ENCODE data around the gene TTLL13.

The TTLL13 gene

DNA sequence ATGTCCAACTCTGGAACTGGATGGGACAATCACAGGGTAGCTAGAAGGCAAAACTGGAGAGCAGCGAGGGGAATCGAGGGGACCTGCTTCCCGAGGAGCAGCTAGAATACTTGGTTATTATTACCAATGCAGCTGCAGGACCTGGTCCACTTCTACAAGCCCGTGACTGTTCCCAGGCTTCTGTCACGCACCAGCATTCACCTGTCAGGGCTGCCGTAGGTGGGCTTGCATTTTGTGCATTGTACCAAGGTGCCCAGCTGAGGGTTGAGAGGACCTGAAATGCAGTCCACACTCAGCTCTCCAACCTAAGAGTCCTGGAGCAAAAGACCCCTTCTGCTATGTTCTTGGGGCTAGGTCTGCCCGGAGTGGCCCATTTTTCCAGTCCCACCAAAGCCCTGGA is 45.9 kb upstream of the TTLL13 start:
- H3K4me3 ChIP-seq (ENCODE audit: low read depth, low read length) = no peak overlapping the region
- TF ChIP-seq CTCF (IDR thresholded peaks at IDR 0.05; ENCODE audit: insufficient read depth, low read depth, low read length, missing control alignments) = no peak
- DNase-seq (ENCODE audit: low read depth) = no peak

GRCh38 chr15:90203922-90204321 is 45.4 kb upstream of the TTLL13 start:
- no peak for TF ChIP-seq CTCF (IDR thresholded peaks at IDR 0.05; ENCODE audit: insufficient read depth, low read depth, low read length, missing control alignments)
- no peak for DNase-seq (ENCODE audit: low read depth)

GRCh38 chr15:90205050-90205848 is 44.1 kb upstream of the TTLL13 start:
- H3K4me3 ChIP-seq (ENCODE audit: low read depth, low read length) = no peak overlapping the region
- no peak for TF ChIP-seq CTCF (IDR thresholded peaks at IDR 0.05; ENCODE audit: insufficient read depth, low read depth, low read length, missing control alignments)

More at GRCh38 chr15:90203922-90204321, 45.4 kb upstream of the TTLL13 start:
- no peak overlapping the region for H3K4me3 ChIP-seq (ENCODE audit: low read depth, low read length)

GRCh38 chr15:90205886-90206285 is 43.5 kb upstream of the TTLL13 start:
- no peak overlapping the region for H3K4me3 ChIP-seq (ENCODE audit: low read depth, low read length)

More at GRCh38 chr15:90205050-90205848, 44.1 kb upstream of the TTLL13 start:
- no peak for DNase-seq (ENCODE audit: low read depth)

DNA sequence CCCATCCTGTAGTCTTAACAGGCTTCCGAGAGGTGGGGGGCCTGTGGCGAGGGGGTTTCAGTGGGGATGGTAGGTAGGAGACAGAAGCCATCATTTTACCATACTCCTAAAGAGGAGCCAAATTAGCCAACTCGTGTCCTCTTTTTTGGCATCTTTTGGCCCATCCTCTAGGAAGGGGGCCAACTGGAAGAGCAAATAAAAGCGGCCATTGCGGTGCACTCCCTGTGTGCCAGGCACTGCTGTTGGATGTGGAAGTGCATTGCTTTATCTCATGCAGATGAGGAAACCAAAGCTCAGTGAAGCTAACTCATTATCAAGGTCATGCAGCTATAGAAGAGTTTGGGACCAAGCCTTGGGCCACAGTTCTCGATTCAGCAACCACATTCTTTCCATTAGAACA is 42.1 kb upstream of the TTLL13 start:
- TF ChIP-seq CTCF (IDR thresholded peaks at IDR 0.05; ENCODE audit: insufficient read depth, low read depth, low read length, missing control alignments) = no peak
- H3K4me3 ChIP-seq (ENCODE audit: low read depth, low read length) = no peak overlapping the region
- DNase-seq (ENCODE audit: low read depth) = no peak

More at GRCh38 chr15:90205886-90206285, 43.5 kb upstream of the TTLL13 start:
- DNase-seq (ENCODE audit: low read depth) = no peak
- TF ChIP-seq CTCF (IDR thresholded peaks at IDR 0.05; ENCODE audit: insufficient read depth, low read depth, low read length, missing control alignments) = no peak

- TF ChIP-seq CTCF (IDR thresholded peaks at IDR 0.05; ENCODE audit: insufficient read depth, low read depth, low read length, missing control alignments) = no peak
- DNase-seq (ENCODE audit: low read depth) = no peak
- H3K4me3 ChIP-seq (ENCODE audit: low read depth, low read length) = no peak overlapping the region
These were observed 41.0 kb upstream of the TTLL13 start for GRCh38 chr15:90208356-90208755.

- TF ChIP-seq CTCF (IDR thresholded peaks at IDR 0.05; ENCODE audit: insufficient read depth, low read depth, low read length, missing control alignments) = no peak
- DNase-seq (ENCODE audit: low read depth) = peak; percentile 84
- no peak overlapping the region for H3K4me3 ChIP-seq (ENCODE audit: low read depth, low read length)
These were observed 39.8 kb upstream of the TTLL13 start for GRCh38 chr15:90209591-90209990.

Measured in GM12865 (cell line).